Caco-2 (cell line): ENCODE results near the gene CX3CR1. TPM values are rescaled to one million over a fixed set of nuclear protein-coding genes. Genes with fewer than 3 reads are reported as not detected.

Source experiments
- BruUV-seq: library from RNA; stranded (reverse); fragments of 400-500 nt; replicated peaks from 2 replicates; lab custom pipeline; 2021; lab: Mats Ljungman, UMichigan
- CTCF ChIA-PET: fragments of 300-600 bp; sonication (Branson Sonifier 250); formaldehyde crosslinking; loops from one replicate; lab custom pipeline; 2022; ENCODE audit warnings: antibody characterized with exemption; lab: Charles Lee
- POLR2A ChIA-PET: fragments of 300-600 bp; sonication (Branson Sonifier 250); formaldehyde crosslinking; loops from one replicate; lab custom pipeline; 2022; ENCODE audit warnings: antibody characterized with exemption; lab: Charles Lee
- DNase-seq, 2 experiments: peaks; one replicate each; pipeline versions ENCODE4 v3.0.0 to v3.0.0-alpha.2; 2020 to 2022
- H3K27me3 ChIP-seq: replicated peaks from 2 replicates; pipeline ENCODE4 v1.6.0; 2011; ENCODE audit warnings: low read length; ENCODE audit not compliant: control insufficient read depth, insufficient read depth
- H3K36me3 ChIP-seq: 2 replicates; pipeline ENCODE4 v1.5.1; 2011; ENCODE audit warnings: low read length; ENCODE audit not compliant: control insufficient read depth, insufficient read depth
- H3K4me1 ChIP-seq: fragments of 250-450 bp; sonication (Bioruptor Pico); 2 replicates; pipeline ENCODE4 v1.5.1; 2020; ENCODE audit warnings: mild to moderate bottlenecking
- H3K4me3 ChIP-seq: 2 replicates; pipeline ENCODE4 v1.5.1; 2011; ENCODE audit warnings: low read depth, mild to moderate bottlenecking, control low read depth, low read length
- H3K9me3 ChIP-seq: fragments of 250-450 bp; sonication (Bioruptor Pico); 2 replicates; pipeline ENCODE4 v1.5.1; 2020; ENCODE audit warnings: mild to moderate bottlenecking, moderate library complexity
- H3K27ac Mint-ChIP-seq: one replicate; pipeline ENCODE4 v1.8.0; 2022; ENCODE audit warnings: mixed read lengths; ENCODE audit not compliant: unreplicated experiment
- H3K27me3 Mint-ChIP-seq: one replicate; pipeline ENCODE4 v1.8.0; 2022; ENCODE audit warnings: mixed read lengths; ENCODE audit not compliant: insufficient read depth, unreplicated experiment
- H3K36me3 Mint-ChIP-seq: one replicate; pipeline ENCODE4 v1.8.0; 2022; ENCODE audit warnings: mild to moderate bottlenecking, mixed read lengths; ENCODE audit not compliant: insufficient read depth, unreplicated experiment
- H3K4me1 Mint-ChIP-seq: one replicate; pipeline ENCODE4 v1.8.0; 2022; ENCODE audit warnings: low read depth, mixed read lengths; ENCODE audit not compliant: unreplicated experiment
- H3K4me3 Mint-ChIP-seq: one replicate; pipeline ENCODE4 v1.8.0; 2022; ENCODE audit warnings: mild to moderate bottlenecking, moderate library complexity, mixed read lengths; ENCODE audit not compliant: unreplicated experiment
- H3K9me3 Mint-ChIP-seq: one replicate; pipeline ENCODE4 v1.8.0; 2022; ENCODE audit warnings: mixed read lengths; ENCODE audit not compliant: unreplicated experiment
- CTCF ChIP-seq, 2 experiments: fragments of 200-600 bp in 1 of 2; IDR thresholded peaks; 1 replicate in 1 of 2; 2 replicates in 1 of 2; pipeline versions ENCODE4 v1.5.1 to v1.8.0; 2011 to 2022; ENCODE audit warnings: antibody characterized with exemption in 1 of 2, control low read depth in 1 of 2, inconsistent platforms in 1 of 2, low read depth in 1 of 2, low read length in 1 of 2, mild to moderate bottlenecking in 1 of 2, moderate library complexity in 1 of 2; ENCODE audit not compliant: insufficient read depth in 1 of 2, severe bottlenecking in 1 of 2, unreplicated experiment in 1 of 2
- intact Hi-C: fragments of 100-400 bp; cut with micrococcal nuclease; formaldehyde crosslinking; loops from one replicate; pipeline ENCODE4 v1.10.0; 2022; ENCODE audit not compliant: unreplicated experiment
- total RNA-seq: library from RNA; stranded (reverse); gene quantifications from 2 replicates; pipeline ENCODE4 v1.2.3, GENCODE V29; 2022

CX3CR1 gene
- total RNA-seq, 1 experiment from 2014 or later, result 0.61 TPM

DNA sequence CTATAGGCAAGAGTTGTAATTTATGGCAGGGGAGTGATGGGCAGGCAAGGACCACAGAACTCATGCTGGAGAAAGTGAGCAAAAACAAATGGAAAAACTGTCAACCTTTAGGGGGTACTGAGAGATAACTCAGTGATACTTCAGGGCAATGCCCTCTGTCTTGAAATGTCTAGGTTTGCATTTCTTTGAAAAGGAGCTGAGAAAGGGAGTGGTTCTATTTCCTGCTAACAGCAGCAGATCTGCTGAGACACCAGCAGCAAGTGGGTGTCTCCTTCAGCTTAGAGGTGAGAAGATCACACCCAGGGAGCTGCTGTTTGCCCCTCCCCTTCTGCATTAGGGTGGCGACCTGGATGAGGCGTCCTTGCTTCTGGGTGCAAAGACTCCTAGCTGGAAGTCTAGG is 45.2 kb downstream of the CX3CR1 start:
- no peak for TF ChIP-seq CTCF (IDR thresholded peaks at IDR 0.05; ENCODE audit: insufficient read depth in 1 of 2, low read depth in 1 of 2, low read length in 1 of 2, severe bottlenecking in 1 of 2, unreplicated experiment in 1 of 2)
- intact Hi-C loops, result no loop called here
- DNase-seq, result no peak
- Mint-ChIP-seq H3K36me3 (no peaks in the 10 kb centered on the region), H3K27me3 (peaks cover 25% of the 10 kb centered on the region), H3K4me1 (no peaks in the 10 kb centered on the region), H3K9me3 (no peaks in the 10 kb centered on the region), H3K27ac (no peak overlapping the region), H3K4me3 (no peak overlapping the region)
- ChIA-PET POLR2A (no interaction called here), CTCF (interaction anchor here (0.9 kb wide), 1 partner anchor 18 kb away, joined by 3 read pairs; no protein-coding TSS in a partner anchor)
- H3K9me3 ChIP-seq, result no peaks in the 10 kb centered on the region
- BruUV-seq, result no TSS peak
- H3K4me1 ChIP-seq, result no peaks in the 10 kb centered on the region
- H3K36me3 ChIP-seq, result no peaks in the 10 kb centered on the region
- no peaks in the 10 kb centered on the region; the same call in none of the 2 replicates for H3K27me3 ChIP-seq
- H3K4me3 ChIP-seq, result no peak overlapping the region

GRCh38 chr3:39232859-39233258 is 47.0 kb downstream of the CX3CR1 start:
- DNase-seq, result no peak
- Histone ChIP-seq H3K4me1 (no peaks in the 10 kb centered on the region), H3K36me3 (no peaks in the 10 kb centered on the region), H3K27me3 (no peaks in the 10 kb centered on the region; the same call in none of the 2 replicates), H3K4me3 (no peak overlapping the region), H3K9me3 (no peaks in the 10 kb centered on the region)
- peaks cover 16% of the 10 kb centered on the region for H3K27me3 Mint-ChIP-seq
- ChIA-PET POLR2A (no interaction called here), CTCF (no interaction called here)
- TF ChIP-seq CTCF (IDR thresholded peaks at IDR 0.05; ENCODE audit: insufficient read depth in 1 of 2, low read depth in 1 of 2, low read length in 1 of 2, severe bottlenecking in 1 of 2, unreplicated experiment in 1 of 2), result no peak
- no peaks in the 10 kb centered on the region for H3K9me3 Mint-ChIP-seq
- H3K4me3 Mint-ChIP-seq, result no peak overlapping the region
- BruUV-seq, result no TSS peak
- H3K36me3 Mint-ChIP-seq, result no peaks in the 10 kb centered on the region
- intact Hi-C loops, result no loop called here
- no peak overlapping the region for H3K27ac Mint-ChIP-seq
- no peaks in the 10 kb centered on the region for H3K4me1 Mint-ChIP-seq

DNA sequence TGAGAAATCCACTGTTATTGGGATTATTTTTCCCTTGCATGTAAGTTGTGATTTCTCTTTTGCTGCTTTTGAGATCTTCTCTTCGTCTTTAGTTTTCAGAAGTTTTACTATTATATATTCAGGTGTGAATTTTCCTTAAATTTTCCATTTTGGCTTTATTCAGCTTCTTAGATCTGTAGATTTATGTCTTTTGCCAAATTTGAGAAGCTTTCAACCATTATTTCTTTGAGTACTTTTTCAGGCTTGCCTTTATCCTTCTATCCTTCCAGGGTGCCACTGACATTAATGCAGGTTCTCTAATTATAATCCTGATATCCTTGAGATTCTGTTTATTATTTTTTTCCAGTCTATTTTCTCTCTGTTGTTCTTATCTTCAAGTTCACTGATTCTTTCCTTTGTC is 49.4 kb downstream of the CX3CR1 start:
- DNase-seq, result no peak
- Mint-ChIP-seq H3K27me3 (peaks cover 19% of the 10 kb centered on the region), H3K9me3 (no peaks in the 10 kb centered on the region), H3K4me3 (no peak overlapping the region), H3K36me3 (no peaks in the 10 kb centered on the region), H3K27ac (no peak overlapping the region), H3K4me1 (no peaks in the 10 kb centered on the region)
- Histone ChIP-seq H3K27me3 (no peaks in the 10 kb centered on the region; the same call in none of the 2 replicates), H3K36me3 (no peaks in the 10 kb centered on the region), H3K9me3 (no peaks in the 10 kb centered on the region), H3K4me3 (no peak overlapping the region), H3K4me1 (no peaks in the 10 kb centered on the region)
- TF ChIP-seq CTCF (IDR thresholded peaks at IDR 0.05; ENCODE audit: insufficient read depth in 1 of 2, low read depth in 1 of 2, low read length in 1 of 2, severe bottlenecking in 1 of 2, unreplicated experiment in 1 of 2), result no peak
- ChIA-PET POLR2A (no interaction called here), CTCF (no interaction called here)
- BruUV-seq, result no TSS peak
- intact Hi-C loops, result no loop called here
